Endothelial cell of umbilical vein (primary cell): ENCODE results near the gene SLC23A1. TPM values are rescaled to one million over a fixed set of nuclear protein-coding genes. Genes with fewer than 3 reads are reported as not detected.

ENCODE experiments used
- BruUV-seq: library from RNA; stranded (reverse); fragments of 400-500 nt; replicated peaks from 2 replicates; lab custom pipeline; 2021; lab: Mats Ljungman, UMichigan
- CTCF ChIA-PET: fragments of 300-600, 350-600 bp; sonication (Branson Sonifier 250); formaldehyde crosslinking; loops from one replicate; lab custom pipeline; 2021; ENCODE audit warnings: antibody characterized with exemption, inconsistent platforms; lab: Charles Lee
- POLR2A ChIA-PET: fragments of 300-600, 350-600 bp; sonication (Branson Sonifier 250); formaldehyde crosslinking; loops from one replicate; lab custom pipeline; 2021; ENCODE audit warnings: antibody characterized with exemption, inconsistent platforms; lab: Charles Lee
- DNase-seq: peaks from one replicate; pipeline ENCODE4 v3.0.0-alpha.2; 2011; ENCODE audit warnings: low read depth, low spot score
- FAIRE-seq: peaks from 2 replicates; lab custom pipeline; 2011; peaks lifted over from hg19 to GRCh38; lab: Jason Lieb, UNC
- H2AFZ ChIP-seq: 2 replicates; pipeline ENCODE4 v1.6.0; 2012; ENCODE audit warnings: low read depth, low read length, control low read depth, inconsistent platforms
- H3K27ac ChIP-seq: 2 replicates; pipeline ENCODE4 v1.5.1; 2011; ENCODE audit warnings: low read depth, mild to moderate bottlenecking, control low read depth, low read length, moderate library complexity; ENCODE audit not compliant: insufficient read depth
- H3K27me3 ChIP-seq, 2 experiments: 2 replicates each; pipeline versions ENCODE4 v1.6.0 to v1.6.1; 2011; ENCODE audit warnings: low read length in 2 of 2, mixed read lengths in 1 of 2; ENCODE audit not compliant: control insufficient read depth in 2 of 2, insufficient read depth in 2 of 2
- H3K36me3 ChIP-seq, 2 experiments: 2 replicates in 1 of 2; 3 replicates in 1 of 2; pipeline ENCODE4 v1.5.1; 2011; ENCODE audit warnings: low read length in 2 of 2, mild to moderate bottlenecking in 1 of 2, moderate library complexity in 1 of 2; ENCODE audit not compliant: control insufficient read depth in 2 of 2, insufficient read depth in 2 of 2; ENCODE audit errors: extremely low read depth in 1 of 2
- H3K4me1 ChIP-seq: 3 replicates; pipeline ENCODE4 v1.5.1; 2011; ENCODE audit warnings: mild to moderate bottlenecking, low read length; ENCODE audit not compliant: control insufficient read depth, insufficient read depth; ENCODE audit errors: extremely low read depth
- H3K4me2 ChIP-seq: 2 replicates; pipeline ENCODE4 v1.6.1; 2011; ENCODE audit warnings: low read length, control low read depth, mixed read lengths; ENCODE audit not compliant: insufficient read depth
- H3K4me3 ChIP-seq, 3 experiments: fragments of 200-600 bp in 1 of 3; sonication (generic), shearing (Covaris generic) in 1 of 3; replicated peaks in 1 of 3; 2 replicates each; pipeline ENCODE4 v1.5.1; 2011 to 2016; ENCODE audit warnings: control low read depth in 3 of 3, low read length in 3 of 3, mild to moderate bottlenecking in 2 of 3, inconsistent platforms in 1 of 3, low read depth in 1 of 3, moderate library complexity in 1 of 3; ENCODE audit not compliant: insufficient read depth in 1 of 3
- H3K79me2 ChIP-seq: 2 replicates; pipeline ENCODE4 v1.6.0; 2012; ENCODE audit warnings: low read length, inconsistent platforms; ENCODE audit not compliant: control insufficient read depth, insufficient read depth
- H3K9ac ChIP-seq: replicated peaks from 2 replicates; pipeline ENCODE3; 2011; ENCODE audit warnings: low read length, control low read depth; ENCODE audit not compliant: insufficient read depth; ENCODE audit errors: extremely low read depth
- H3K9me1 ChIP-seq: replicated peaks from 3 replicates; pipeline ENCODE4 v1.6.0; 2011; ENCODE audit warnings: mild to moderate bottlenecking, low read length; ENCODE audit not compliant: control insufficient read depth, insufficient read depth; ENCODE audit errors: extremely low read depth
- H3K9me3 ChIP-seq: replicated peaks from 2 replicates; pipeline ENCODE4 v1.5.1; 2012; ENCODE audit warnings: low read length, inconsistent platforms; ENCODE audit not compliant: control insufficient read depth, insufficient read depth
- H4K20me1 ChIP-seq: replicated peaks from 2 replicates; pipeline ENCODE3; 2011; ENCODE audit warnings: mild to moderate bottlenecking, low read length; ENCODE audit not compliant: control insufficient read depth, insufficient read depth; ENCODE audit errors: extremely low read depth
- CTCF ChIP-seq, 2 donors: IDR thresholded peaks; 1 replicate in 1 of 2; 2 replicates in 1 of 2; pipeline ENCODE4 v1.5.1; 2011; ENCODE audit warnings: low read length in 2 of 2, mild to moderate bottlenecking in 2 of 2, moderate library complexity in 2 of 2, control low read depth in 1 of 2, inconsistent platforms in 1 of 2, low read depth in 1 of 2; ENCODE audit not compliant: insufficient read depth in 1 of 2; ENCODE audit errors: extremely low read depth in 1 of 2
- EZH2 ChIP-seq: IDR thresholded peaks from 2 replicates; pipeline ENCODE4 v1.6.1; 2012; ENCODE audit warnings: borderline replicate concordance, low read depth, mild to moderate bottlenecking, moderate library complexity, low read length, inconsistent platforms; ENCODE audit not compliant: severe bottlenecking
- FOS ChIP-seq: IDR thresholded peaks from 2 replicates; pipeline ENCODE4 v1.6.1; 2011; ENCODE audit warnings: mild to moderate bottlenecking, low read length, moderate library complexity, borderline replicate concordance; ENCODE audit not compliant: insufficient read depth
- GATA2 ChIP-seq: IDR thresholded peaks from 2 replicates; pipeline ENCODE4 v1.7.0; 2011; ENCODE audit warnings: low read depth, mild to moderate bottlenecking, moderate library complexity, mixed read lengths, low read length; ENCODE audit not compliant: insufficient read length, insufficient read depth
- JUN ChIP-seq: IDR thresholded peaks from 2 replicates; pipeline ENCODE4 v1.6.1; 2011; ENCODE audit warnings: borderline replicate concordance, low read depth; ENCODE audit not compliant: insufficient read length, insufficient read depth
- MYC ChIP-seq: IDR thresholded peaks from one replicate; pipeline ENCODE4 v1.6.1; 2011; ENCODE audit warnings: mild to moderate bottlenecking, low read depth, low read length
- POLR2A ChIP-seq: IDR thresholded peaks from 2 replicates; pipeline ENCODE4 v1.6.1; 2012; ENCODE audit warnings: low read depth, mild to moderate bottlenecking, control low read depth, low read length
- POLR2AphosphoS5 ChIP-seq: IDR thresholded peaks from 2 replicates; pipeline ENCODE4 v1.6.1; 2012; ENCODE audit warnings: low read depth, mild to moderate bottlenecking, control low read depth, low read length, moderate library complexity; ENCODE audit not compliant: insufficient read depth
- dilution Hi-C: fragments of 300-500 bp; cut with MboI; formaldehyde crosslinking; loops from one replicate; pipeline ENCODE4 v1.15.0; 2019; ENCODE audit warnings: low sequenced_read_pairs; ENCODE audit not compliant: extremely low pct_ligation_motif_present
- intact Hi-C: fragments of 100-400 bp; cut with micrococcal nuclease; formaldehyde crosslinking; loops from one replicate; pipeline ENCODE4 v1.10.0; 2022
- polyA plus RNA-seq, 4 experiments: library from polyadenylated mRNA; depleted of rRNA in 3 of 4; stranded (reverse) in 3 of 4; unstranded in 1 of 4; fragments of >200 nt; gene quantifications; 2 replicates each; pipeline versions ENCODE4 v1.2.1 to v1.2.3, GENCODE V29; 2011 to 2012; ENCODE audit warnings: missing spikeins in 1 of 4
- total RNA-seq: library from RNA; stranded (reverse); gene quantifications from 2 replicates; pipeline ENCODE4 v1.2.3, GENCODE V29; 2021
- TF ChIP-seq, protein P1 (sequence below): IDR thresholded peaks from 2 replicates; pipeline ENCODE4 v1.6.1; 2011; ENCODE audit not compliant: insufficient read depth, insufficient read length

Gene SLC23A1
- total and polyA plus RNA-seq, 2 donors (not counting 3 experiments of a cell fraction or from before 2014, with no cell fraction given), result not detected

- Histone ChIP-seq H3K4me3 (no peak overlapping the region), H3K4me2 (no peak overlapping the region), H3K79me2 (no peaks in the 10 kb centered on the region), H2AFZ (no peak overlapping the region), H3K27me3 (peaks cover 7 to 14% of the 10 kb centered on the region in 2 experiments), H3K9me1 (no peaks in the 10 kb centered on the region), H4K20me1 (no peaks in the 10 kb centered on the region), H3K4me1 (peaks cover 6% of the 10 kb centered on the region), H3K9ac (no peak overlapping the region), H3K9me3 (no peaks in the 10 kb centered on the region), H3K27ac (no peak overlapping the region), H3K36me3 (no peaks in the 10 kb centered on the region)
- dilution Hi-C loops, result no loop called here
- no peak for DNase-seq
- intact Hi-C loops, result no loop called here
- ChIA-PET CTCF (interaction anchor here (1.2 kb wide), 1 partner anchor 10 kb away, joined by 3 read pairs; no protein-coding TSS in a partner anchor), POLR2A (interaction anchor here (0.6 kb wide), 1 partner anchor 854 kb away, joined by 6 read pairs; no protein-coding TSS in a partner anchor)
- no TSS peak for BruUV-seq
- FAIRE-seq, result no peak
- TF ChIP-seq JUN (no peak), MYC (no peak), POLR2AphosphoS5 (no peak), FOS (no peak), CTCF (IDR thresholded peaks at IDR 0.05; ENCODE audit: extremely low read depth in 1 of 2, insufficient read depth in 1 of 2, low read depth in 1 of 2, low read length in 2 of 2) (no peak), POLR2A (no peak), GATA2 (no peak), EZH2 (no peak)
- TF ChIP-seq, protein P1, sequence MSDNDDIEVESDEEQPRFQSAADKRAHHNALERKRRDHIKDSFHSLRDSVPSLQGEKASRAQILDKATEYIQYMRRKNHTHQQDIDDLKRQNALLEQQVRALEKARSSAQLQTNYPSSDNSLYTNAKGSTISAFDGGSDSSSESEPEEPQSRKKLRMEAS, result no peak
These were observed 12.9 kb upstream of the SLC23A1 start for GRCh38 chr5:139395844-139396640.
